HepG2 (cell line): ENCODE data around the gene SIK3. TPM values are rescaled to one million over a fixed set of nuclear protein-coding genes. Genes with fewer than 3 reads are reported as not detected.

Experiments
- ARID5B ChIP-seq: IDR thresholded peaks from 2 replicates; pipeline ENCODE4 v1.4.0; 2020; ENCODE audit warnings: mild to moderate bottlenecking, missing genetic modification reagents
- BRCA1 ChIP-seq: sonication (generic); formaldehyde crosslinking; IDR thresholded peaks from 2 replicates; pipeline ENCODE4 v1.4.0; 2020; ENCODE audit warnings: missing genetic modification reagents
- CBFB ChIP-seq: sonication (generic); formaldehyde crosslinking; IDR thresholded peaks from 2 replicates; pipeline ENCODE4 v1.4.0; 2020; ENCODE audit warnings: missing genetic modification reagents
- CERS6 ChIP-seq: sonication (generic); formaldehyde crosslinking; IDR thresholded peaks from 2 replicates; pipeline ENCODE4 v1.5.0; 2020; ENCODE audit warnings: missing genetic modification reagents
- DR1 ChIP-seq: sonication (generic); formaldehyde crosslinking; IDR thresholded peaks from 2 replicates; pipeline ENCODE4 v1.8.0; 2021; ENCODE audit warnings: mild to moderate bottlenecking, missing genetic modification reagents, inconsistent platforms
- E2F5 ChIP-seq: sonication (generic); formaldehyde crosslinking; conservative IDR thresholded peaks from 2 replicates; pipeline ENCODE4 v1.4.0; 2020; ENCODE audit warnings: missing genetic modification reagents
- HMGXB4 ChIP-seq, 2 experiments: sonication (generic) in 1 of 2; formaldehyde crosslinking in 1 of 2; IDR thresholded peaks; 2 replicates each; pipeline versions ENCODE4 v1.4.0 to v1.6.1; 2018 to 2020; ENCODE audit warnings: missing genetic modification reagents in 2 of 2, borderline replicate concordance in 1 of 2, low read depth in 1 of 2, mild to moderate bottlenecking in 1 of 2, missing biosample characterization in 1 of 2
- KAT2B ChIP-seq: fragments of 150-350 bp; IDR thresholded peaks from 2 replicates; pipeline ENCODE4 v1.6.1; 2014; ENCODE audit warnings: low read depth, low read length, borderline replicate concordance
- KDM3A ChIP-seq: IDR thresholded peaks from 2 replicates; pipeline ENCODE4 v1.6.1; 2018; ENCODE audit warnings: low read depth, missing compliant biosample characterization
- MEIS1 ChIP-seq: sonication (generic); formaldehyde crosslinking; IDR thresholded peaks from 2 replicates; pipeline ENCODE4 v1.9.0; 2021; ENCODE audit warnings: mild to moderate bottlenecking, missing genetic modification reagents, moderate library complexity, borderline replicate concordance
- PAXIP1 ChIP-seq: sonication (generic); formaldehyde crosslinking; conservative IDR thresholded peaks from 2 replicates; pipeline ENCODE4 v1.4.0; 2020; ENCODE audit warnings: mild to moderate bottlenecking, missing genetic modification reagents, moderate library complexity
- SP1 ChIP-seq, 2 experiments: fragments of 450-650 bp in 1 of 2; sonication (generic) in 1 of 2; formaldehyde crosslinking in 1 of 2; IDR thresholded peaks; 2 replicates each; pipeline versions ENCODE4 v1.4.0 to v1.6.1; 2016 to 2020; ENCODE audit warnings: missing genetic modification reagents in 1 of 2
- ZNF224 ChIP-seq: sonication (generic); formaldehyde crosslinking; IDR thresholded peaks from 2 replicates; pipeline ENCODE4 v1.5.0; 2020; ENCODE audit warnings: mild to moderate bottlenecking, missing genetic modification reagents
- ZNF552 ChIP-seq: sonication (generic); formaldehyde crosslinking; IDR thresholded peaks from 2 replicates; pipeline ENCODE4 v1.9.0; 2022; ENCODE audit warnings: missing genetic modification reagents, mild to moderate bottlenecking, borderline replicate concordance
- ZNF562 ChIP-seq: sonication (generic); formaldehyde crosslinking; IDR thresholded peaks from 2 replicates; pipeline ENCODE4 v1.8.0; 2022; ENCODE audit warnings: missing genetic modification reagents, borderline replicate concordance
- polyA plus RNA-seq, 8 experiments: library from polyadenylated mRNA; depleted of rRNA in 3 of 8; stranded (reverse) in 7 of 8; unstranded in 1 of 8; fragments of >200 nt; fragmentation: Illumina TruSeq in 4 of 8; extraction: Trizol in 4 of 8; gene quantifications; 2 replicates each; pipeline versions ENCODE4 v1.2.1 to v1.2.3, GENCODE V29; 2011 to 2016; ENCODE audit warnings: low read depth in 4 of 8, missing spikeins in 1 of 8, mixed read lengths in 1 of 8; ENCODE audit not compliant: insufficient read depth in 1 of 8
- total RNA-seq, 5 experiments: library from RNA; depleted of rRNA; stranded (reverse); fragments of >200 nt; fragmentation: Illumina TruSeq; extraction: Trizol; gene quantifications; 2 replicates each; pipeline ENCODE4 v1.2.3, GENCODE V29; 2016; ENCODE audit warnings: low read depth in 1 of 5

The SIK3 gene
- total and polyA plus RNA-seq, 2 of the 13 experiments (the other 11 are each of a cell fraction or from before 2014, with no cell fraction given), result 5.7 to 9.8 TPM

GRCh38 chr11:116823031-116823843 is 275.0 kb downstream of the SIK3 start, which contains the start of gene APOA4 (continued):
- TF ChIP-seq MEIS1 (CRISPR knock-in tag), result no peak
- no peak for TF ChIP-seq E2F5
- no peak for TF ChIP-seq KDM3A (CRISPR knock-in tag)
- TF ChIP-seq PAXIP1, result peak; percentile 30; the same call in 1 of the 2 replicates
- no peak for TF ChIP-seq KAT2B
- no peak for TF ChIP-seq SP1 (IDR thresholded peaks at IDR 0.05)
- no peak for TF ChIP-seq SP1 (CRISPR knock-in tag; IDR thresholded peaks at IDR 0.05)
- TF ChIP-seq CBFB (CRISPR knock-in tag), result no peak
- TF ChIP-seq CERS6 (CRISPR knock-in tag), result no peak
- TF ChIP-seq ARID5B (CRISPR knock-in tag), result peak; percentile 9; the same call in 1 of the 2 replicates
- TF ChIP-seq HMGXB4 (CRISPR knock-in tag; IDR thresholded peaks at IDR 0.05; ENCODE audit: borderline replicate concordance in 1 of 2, low read depth in 1 of 2), result no peak
- no peak for TF ChIP-seq BRCA1 (CRISPR knock-in tag)
- no peak for TF ChIP-seq ZNF562 (CRISPR knock-in tag)
- no peak for TF ChIP-seq ZNF552 (CRISPR knock-in tag)
- TF ChIP-seq DR1 (CRISPR knock-in tag), result no peak
- TF ChIP-seq ZNF224 (CRISPR knock-in tag), result no peak
